IgD-negative memory B cell (primary cell): ENCODE measurements around the gene CYSLTR2. TPM values are rescaled to one million over a fixed set of nuclear protein-coding genes. Genes with fewer than 3 reads are reported as not detected.

Source experiments
- H3K27ac Mint-ChIP-seq, 3 donors: one replicate each; pipeline ENCODE4 v1.8.0; 2020 to 2022; ENCODE audit warnings: mild to moderate bottlenecking in 3 of 3, mixed read lengths in 3 of 3, moderate library complexity in 1 of 3
- H3K27me3 Mint-ChIP-seq: one replicate; pipeline ENCODE4 v1.8.0; 2021; ENCODE audit warnings: mixed read lengths
- H3K36me3 Mint-ChIP-seq: one replicate; pipeline ENCODE4 v1.8.0; 2020; ENCODE audit warnings: mild to moderate bottlenecking, mixed read lengths
- H3K4me1 Mint-ChIP-seq, 3 donors: one replicate each; pipeline ENCODE4 v1.8.0; 2020 to 2022; ENCODE audit warnings: mixed read lengths in 3 of 3, mild to moderate bottlenecking in 1 of 3
- H3K4me3 Mint-ChIP-seq, 4 donors: one replicate each; pipeline ENCODE4 v1.8.0; 2020 to 2022; ENCODE audit warnings: mild to moderate bottlenecking in 4 of 4, mixed read lengths in 4 of 4, moderate library complexity in 3 of 4
- H3K9me3 Mint-ChIP-seq, 3 donors: one replicate each; pipeline ENCODE4 v1.8.0; 2020 to 2021; ENCODE audit warnings: mixed read lengths in 3 of 3, mild to moderate bottlenecking in 1 of 3
- polyA plus RNA-seq: library from polyadenylated mRNA; unstranded; fragments of 300-500 nt; fragmentation: Illumina TruSeq; gene quantifications from one replicate; pipeline ENCODE4 v1.2.3, GENCODE V29; 2021

Gene CYSLTR2
- polyA plus RNA-seq, 1 donor from 2014 or later = not detected

- Mint-ChIP-seq H3K36me3 (peaks cover 3% of the 10 kb centered on the region), H3K27me3 (peaks cover 12% of the 10 kb centered on the region), H3K27ac (no peak overlapping the region), H3K9me3 (peaks cover 0 to 2% (median 0%) of the 10 kb centered on the region in 3 donors), H3K4me1 (peaks cover 0 to 2% (median 2%) of the 10 kb centered on the region in 3 donors), H3K4me3 (no peak overlapping the region)
Observed at GRCh38 chr13:48731001-48731658, 77.4 kb downstream of the CYSLTR2 start.

DNA sequence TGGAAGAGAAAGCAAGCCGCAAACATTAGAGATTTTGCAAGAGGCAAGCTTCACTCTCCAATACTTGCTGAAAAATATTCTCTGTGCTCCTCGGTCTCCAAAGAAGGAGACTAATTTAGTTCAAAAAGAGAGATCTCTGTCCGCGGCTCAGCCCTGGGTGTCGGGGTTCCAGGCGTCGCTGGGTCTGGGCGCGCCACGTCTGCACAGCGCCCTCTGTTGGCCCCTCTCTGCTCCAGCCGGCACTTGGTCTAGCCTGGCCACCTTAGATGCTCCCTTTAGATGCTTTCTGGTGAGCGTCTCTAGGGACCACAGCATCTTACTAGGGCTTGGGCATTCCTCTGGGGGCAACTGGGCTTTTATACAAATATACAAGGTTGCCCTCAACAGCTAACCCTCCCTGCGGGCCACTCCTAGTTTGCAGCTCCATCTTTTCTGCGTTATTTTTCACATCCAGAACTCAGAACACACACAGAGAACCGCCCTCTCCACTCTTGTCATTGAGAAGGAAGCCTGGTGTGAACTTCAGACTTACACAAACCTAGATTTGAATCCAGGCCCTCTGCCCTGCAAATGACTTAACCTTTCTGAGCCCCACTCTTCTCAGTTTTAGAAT is 78.3 kb downstream of the CYSLTR2 start:
- H3K27ac Mint-ChIP-seq = no peak overlapping the region
- H3K4me3 Mint-ChIP-seq = peak overlapping the region in 1 of 4 donors; percentile 49
- peaks cover 3% of the 10 kb centered on the region for H3K36me3 Mint-ChIP-seq
- peaks cover 12% of the 10 kb centered on the region for H3K27me3 Mint-ChIP-seq
- H3K9me3 Mint-ChIP-seq = no peaks in the 10 kb centered on the region
- peaks cover 0 to 2% (median 2%) of the 10 kb centered on the region in 3 donors for H3K4me1 Mint-ChIP-seq

DNA sequence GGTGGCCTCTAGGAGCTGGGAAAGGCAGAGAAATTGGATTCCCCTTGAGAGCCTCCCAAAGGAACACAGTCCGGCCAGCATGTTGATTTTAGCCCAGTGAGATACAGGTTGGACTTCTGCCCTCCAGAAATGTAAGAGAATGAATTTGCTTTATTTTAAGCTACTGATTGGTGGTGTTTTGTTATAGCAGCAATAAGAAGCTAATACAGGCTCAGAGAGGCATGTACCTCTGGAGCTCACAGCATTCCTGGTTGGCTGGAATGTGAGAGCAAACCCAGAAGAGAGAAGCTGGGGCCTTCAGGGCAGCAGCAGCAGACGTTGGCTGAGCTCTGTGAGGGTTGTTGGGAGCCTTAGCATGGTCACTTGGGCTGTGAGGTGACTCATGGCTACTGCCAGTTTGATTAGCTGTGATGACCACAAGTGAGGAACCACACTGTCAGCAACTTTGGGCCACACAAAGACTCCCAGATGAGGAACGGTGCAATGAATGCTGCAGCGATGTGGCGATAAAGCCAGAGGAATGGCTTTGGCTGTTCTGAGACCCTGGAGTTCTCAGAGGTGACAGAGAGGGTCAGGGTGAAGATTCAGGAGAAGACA is 80.1 kb downstream of the CYSLTR2 start:
- H3K9me3 Mint-ChIP-seq = no peaks in the 10 kb centered on the region

GRCh38 chr13:48735571-48735970 is 81.8 kb downstream of the CYSLTR2 start:
- peaks cover 0 to 4% (median 2%) of the 10 kb centered on the region in 3 donors for H3K4me1 Mint-ChIP-seq
- H3K27ac Mint-ChIP-seq = no peak overlapping the region
- no peak overlapping the region for H3K4me3 Mint-ChIP-seq
- H3K27me3 Mint-ChIP-seq = peaks cover 14% of the 10 kb centered on the region
- no peaks in the 10 kb centered on the region for H3K9me3 Mint-ChIP-seq
- no peaks in the 10 kb centered on the region for H3K36me3 Mint-ChIP-seq

More for the DNA sequence above, 80.1 kb downstream of the CYSLTR2 start:
- Mint-ChIP-seq H3K36me3 (peaks cover 3% of the 10 kb centered on the region), H3K27me3 (peaks cover 14% of the 10 kb centered on the region), H3K27ac (no peak overlapping the region), H3K4me1 (peaks cover 0 to 4% (median 2%) of the 10 kb centered on the region in 3 donors), H3K4me3 (no peak overlapping the region)

DNA sequence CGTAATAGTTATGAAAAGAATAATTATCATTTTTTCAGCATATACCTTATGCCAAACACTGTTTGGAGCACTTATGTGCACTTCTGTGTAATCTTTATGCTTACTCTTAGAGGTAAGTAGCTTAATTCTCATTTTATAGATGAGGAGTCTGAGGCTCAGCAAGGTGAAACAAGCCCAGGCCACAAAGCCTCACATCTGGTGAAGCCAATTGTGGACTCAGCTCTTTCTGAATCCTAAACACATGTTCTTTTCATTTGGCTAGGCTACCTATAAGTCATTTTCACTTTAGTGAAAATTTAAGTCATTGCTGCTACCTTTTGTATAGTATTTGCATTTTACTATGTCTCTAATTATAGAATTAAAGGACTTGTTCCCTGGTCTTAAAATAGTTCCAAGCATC is 84.0 kb downstream of the CYSLTR2 start:
- H3K9me3 Mint-ChIP-seq = no peaks in the 10 kb centered on the region
- peaks cover 10% of the 10 kb centered on the region for H3K27me3 Mint-ChIP-seq
- H3K4me1 Mint-ChIP-seq = peaks cover 0 to 2% (median 0%) of the 10 kb centered on the region in 3 donors
- H3K4me3 Mint-ChIP-seq = no peak overlapping the region
- no peaks in the 10 kb centered on the region for H3K36me3 Mint-ChIP-seq
- no peak overlapping the region for H3K27ac Mint-ChIP-seq

- Mint-ChIP-seq H3K4me3 (no peak overlapping the region), H3K27ac (no peak overlapping the region), H3K27me3 (peaks cover 10% of the 10 kb centered on the region), H3K4me1 (peaks cover 0 to 2% (median 0%) of the 10 kb centered on the region in 3 donors), H3K9me3 (no peaks in the 10 kb centered on the region), H3K36me3 (no peaks in the 10 kb centered on the region)
Observed at GRCh38 chr13:48738311-48738710, 84.6 kb downstream of the CYSLTR2 start.

DNA sequence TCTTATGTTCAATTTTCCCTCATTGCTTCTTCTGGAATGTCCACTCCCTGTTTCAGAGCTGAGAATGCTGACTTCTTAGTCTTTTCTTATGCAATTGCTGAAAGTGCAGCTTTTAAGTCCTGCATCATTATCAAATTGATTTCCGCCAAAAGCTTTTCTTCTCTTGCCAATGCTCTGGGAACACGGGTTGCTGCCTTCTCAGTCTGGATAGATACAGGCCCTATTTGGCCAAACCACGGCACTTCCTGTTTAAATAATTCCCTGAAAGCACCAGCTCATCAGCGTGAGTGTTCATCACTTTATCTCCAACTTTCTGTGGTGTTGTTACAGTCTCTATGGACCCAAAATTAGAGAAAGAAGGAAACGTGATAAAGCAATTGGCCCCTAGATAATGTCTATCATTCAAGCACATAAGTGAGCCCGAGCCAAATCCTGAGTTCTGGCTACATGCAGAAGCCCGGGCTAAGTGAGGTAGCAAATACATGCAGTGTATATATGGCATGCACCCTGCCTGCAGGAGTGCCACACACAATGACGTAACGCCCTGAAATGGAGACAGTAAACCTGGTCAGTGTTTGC is 85.7 kb downstream of the CYSLTR2 start:
- Mint-ChIP-seq H3K4me1 (peaks cover 0 to 2% (median 0%) of the 10 kb centered on the region in 3 donors), H3K27me3 (peaks cover 8% of the 10 kb centered on the region), H3K27ac (no peak overlapping the region), H3K9me3 (no peaks in the 10 kb centered on the region), H3K36me3 (no peaks in the 10 kb centered on the region), H3K4me3 (no peak overlapping the region)

- Mint-ChIP-seq H3K27me3 (peaks cover 5% of the 10 kb centered on the region), H3K4me3 (no peak overlapping the region), H3K9me3 (no peaks in the 10 kb centered on the region), H3K27ac (no peak overlapping the region), H3K36me3 (no peaks in the 10 kb centered on the region), H3K4me1 (peaks cover 0 to 2% (median 0%) of the 10 kb centered on the region in 3 donors)
Observed at GRCh38 chr13:48741377-48741776, 87.6 kb downstream of the CYSLTR2 start.

GRCh38 chr13:48746821-48747220 is 93.1 kb downstream of the CYSLTR2 start:
- Mint-ChIP-seq H3K9me3 (no peaks in the 10 kb centered on the region), H3K4me1 (peaks cover 2 to 6% (median 5%) of the 10 kb centered on the region in 3 donors), H3K27me3 (peaks cover 7% of the 10 kb centered on the region)

DNA sequence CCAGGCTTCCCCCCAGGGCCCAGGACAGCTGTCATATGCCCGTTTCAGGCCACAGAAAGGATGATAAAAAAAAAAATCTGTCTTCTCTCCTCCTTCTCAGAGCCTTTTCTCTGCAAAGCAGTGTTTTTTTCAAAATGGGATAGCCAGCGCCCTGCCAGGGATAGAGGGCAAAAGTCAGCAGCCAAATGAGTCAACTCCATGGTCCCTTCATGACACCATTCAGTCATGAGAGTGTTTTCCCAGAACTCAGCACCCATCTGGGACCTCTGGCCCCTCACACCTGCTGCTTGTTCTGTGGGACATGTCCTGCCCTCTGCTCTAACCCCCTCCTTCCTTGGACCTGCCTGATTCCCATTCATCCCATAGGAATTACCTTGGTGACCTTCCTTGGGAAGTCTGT is 95.0 kb downstream of the CYSLTR2 start:
- Mint-ChIP-seq H3K4me3 (peak overlapping the region in 1 of 4 donors; percentile 30), H3K9me3 (no peaks in the 10 kb centered on the region), H3K27me3 (peaks cover 7% of the 10 kb centered on the region), H3K36me3 (no peaks in the 10 kb centered on the region), H3K4me1 (peaks cover 2 to 6% (median 5%) of the 10 kb centered on the region in 3 donors), H3K27ac (no peak overlapping the region)

More at GRCh38 chr13:48746821-48747220, 93.1 kb downstream of the CYSLTR2 start:
- Mint-ChIP-seq H3K27ac (no peak overlapping the region), H3K36me3 (no peaks in the 10 kb centered on the region), H3K4me3 (no peak overlapping the region)

DNA sequence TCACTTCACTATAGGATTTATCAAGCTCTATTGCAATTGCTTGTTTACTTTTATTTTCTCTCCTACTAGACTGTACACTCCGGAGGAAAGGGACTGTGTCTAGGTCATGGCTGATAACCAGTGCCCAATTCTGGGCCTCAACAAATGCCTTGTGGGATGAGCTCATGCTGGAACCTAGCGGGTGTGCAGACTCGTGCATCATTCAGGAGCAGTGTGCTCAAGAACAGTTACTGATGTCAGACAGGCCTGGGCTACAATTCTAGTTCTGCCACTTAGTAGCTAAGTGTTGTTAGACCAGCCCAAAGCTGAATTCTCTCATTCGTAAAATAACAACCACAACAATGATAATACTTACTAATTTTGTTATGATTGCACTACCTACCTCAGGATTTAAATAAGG is 95.4 kb downstream of the CYSLTR2 start:
- peaks cover 7% of the 10 kb centered on the region for H3K27me3 Mint-ChIP-seq
- H3K9me3 Mint-ChIP-seq = no peaks in the 10 kb centered on the region
- peaks cover 2 to 6% (median 5%) of the 10 kb centered on the region in 3 donors for H3K4me1 Mint-ChIP-seq
- no peak overlapping the region for H3K27ac Mint-ChIP-seq
- H3K36me3 Mint-ChIP-seq = no peaks in the 10 kb centered on the region
- H3K4me3 Mint-ChIP-seq = no peak overlapping the region

DNA sequence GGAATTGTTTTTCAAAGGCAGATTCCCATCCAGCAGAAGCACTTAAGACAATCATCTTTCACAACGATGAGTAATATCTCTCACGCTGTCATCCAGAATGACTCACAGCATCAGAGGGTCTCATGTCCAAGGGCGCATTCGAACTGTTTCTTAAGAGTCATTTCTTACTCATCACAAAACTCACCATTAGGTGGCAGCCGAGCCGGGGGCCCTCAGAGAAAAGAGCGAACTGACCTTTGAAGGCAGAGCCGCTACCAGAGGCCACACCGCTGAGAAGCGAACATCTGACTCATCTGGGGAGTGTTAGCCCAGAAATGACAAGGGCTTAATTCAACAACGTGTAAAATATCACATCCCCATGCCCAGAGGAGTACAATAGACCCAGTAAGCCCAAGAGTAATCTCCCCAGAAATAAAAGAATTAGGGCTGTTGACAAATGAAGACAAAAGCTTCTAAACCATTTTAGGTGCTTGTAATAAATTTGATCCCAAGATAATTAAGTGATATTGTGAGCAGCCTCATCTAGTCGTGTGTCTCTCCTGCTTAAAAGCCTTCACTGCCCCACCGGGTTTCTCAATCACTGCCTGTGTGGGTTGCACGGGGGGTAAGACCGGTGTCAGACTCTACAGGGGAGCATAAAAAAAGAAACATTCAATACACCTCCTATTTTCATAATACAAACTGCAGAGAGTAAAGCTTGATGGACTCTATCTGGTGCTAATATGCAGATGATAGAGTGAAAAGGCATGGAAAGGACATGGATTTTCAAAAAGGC is 96.2 kb downstream of the CYSLTR2 start:
- peaks cover 7% of the 10 kb centered on the region for H3K27me3 Mint-ChIP-seq
- peak overlapping the region in 3 of 4 donors; percentile 23 to 64 (median 61) for H3K4me3 Mint-ChIP-seq
- H3K4me1 Mint-ChIP-seq = peaks cover 2 to 6% (median 5%) of the 10 kb centered on the region in 3 donors
- H3K27ac Mint-ChIP-seq = no peak overlapping the region
- H3K36me3 Mint-ChIP-seq = no peaks in the 10 kb centered on the region
- H3K9me3 Mint-ChIP-seq = peaks cover 0 to under 1% (median under 1%) of the 10 kb centered on the region in 3 donors

GRCh38 chr13:48750588-48751383 is 97.1 kb downstream of the CYSLTR2 start:
- Mint-ChIP-seq H3K27me3 (peaks cover 3% of the 10 kb centered on the region), H3K27ac (no peak overlapping the region), H3K4me3 (no peak overlapping the region), H3K36me3 (no peaks in the 10 kb centered on the region), H3K4me1 (peaks cover 2 to 6% (median 5%) of the 10 kb centered on the region in 3 donors), H3K9me3 (peaks cover 2 to 5% (median 3%) of the 10 kb centered on the region in 3 donors)

DNA sequence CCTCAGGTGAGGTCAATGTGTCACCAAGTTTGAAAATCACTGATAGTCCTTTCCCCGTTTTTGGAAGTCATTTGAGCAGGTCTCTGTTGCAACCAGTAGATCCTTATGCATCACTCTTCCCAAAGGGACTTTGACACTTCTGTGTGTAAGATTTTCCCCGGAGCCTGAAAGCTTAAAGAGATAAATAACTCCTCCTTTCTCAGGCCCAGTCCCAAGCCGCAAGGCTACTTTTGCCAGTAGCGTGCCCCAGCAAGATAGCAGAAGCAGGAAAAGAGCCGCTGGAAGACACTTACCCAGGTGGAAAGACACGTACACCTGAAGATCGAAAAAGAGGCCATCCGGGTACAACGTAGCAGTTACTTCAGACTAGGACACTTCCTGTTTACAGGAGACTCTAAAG is 106.9 kb downstream of the CYSLTR2 start:
- Mint-ChIP-seq H3K4me3 (no peak overlapping the region), H3K4me1 (peaks cover 0 to 1% (median 0%) of the 10 kb centered on the region in 3 donors), H3K27me3 (peaks cover 12% of the 10 kb centered on the region), H3K27ac (no peak overlapping the region), H3K36me3 (peaks cover 3% of the 10 kb centered on the region), H3K9me3 (peaks cover 9 to 23% (median 16%) of the 10 kb centered on the region in 3 donors)
